Measurements from ENCODE around the gene PDCD6IP. TPM values are rescaled to one million over a fixed set of nuclear protein-coding genes. Genes with fewer than 3 reads are reported as not detected.

Gene PDCD6IP
- total and polyA plus RNA-seq, 2 of the 13 experiments (the other 11 are each of a cell fraction or from before 2014, with no cell fraction given), result 62.5 to 85.6 TPM

- 0 out of 2 replicates have a peak, but pooled peaks have one; percentile 10 for TF ChIP-seq ARID5B (CRISPR knock-in tag; IDR thresholded peaks at IDR 0.05)
- no peak for TF ChIP-seq KMT2B (CRISPR knock-in tag; IDR thresholded peaks at IDR 0.05)
- TF ChIP-seq KLF16 (CRISPR knock-in tag; IDR thresholded peaks at IDR 0.05), result 0 out of 4 replicates have a peak, but pooled peaks of 1 of the 2 experiments have one; percentile 21
- TF ChIP-seq, protein P1, sequence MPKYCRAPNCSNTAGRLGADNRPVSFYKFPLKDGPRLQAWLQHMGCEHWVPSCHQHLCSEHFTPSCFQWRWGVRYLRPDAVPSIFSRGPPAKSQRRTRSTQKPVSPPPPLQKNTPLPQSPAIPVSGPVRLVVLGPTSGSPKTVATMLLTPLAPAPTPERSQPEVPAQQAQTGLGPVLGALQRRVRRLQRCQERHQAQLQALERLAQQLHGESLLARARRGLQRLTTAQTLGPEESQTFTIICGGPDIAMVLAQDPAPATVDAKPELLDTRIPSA (CRISPR knock-in tag; IDR thresholded peaks at IDR 0.05; ENCODE audit: borderline replicate concordance), result no peak
- TF ChIP-seq, protein P2, sequence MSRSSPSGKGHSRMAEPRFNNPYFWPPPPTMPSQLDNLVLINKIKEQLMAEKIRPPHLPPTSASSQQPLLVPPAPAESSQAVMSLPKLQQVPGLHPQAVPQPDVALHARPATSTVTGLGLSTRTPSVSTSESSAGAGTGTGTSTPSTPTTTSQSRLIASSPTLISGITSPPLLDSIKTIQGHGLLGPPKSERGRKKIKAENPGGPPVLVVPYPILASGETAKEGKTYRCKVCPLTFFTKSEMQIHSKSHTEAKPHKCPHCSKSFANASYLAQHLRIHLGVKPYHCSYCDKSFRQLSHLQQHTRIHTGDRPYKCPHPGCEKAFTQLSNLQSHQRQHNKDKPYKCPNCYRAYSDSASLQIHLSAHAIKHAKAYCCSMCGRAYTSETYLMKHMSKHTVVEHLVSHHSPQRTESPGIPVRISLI (CRISPR knock-in tag; IDR thresholded peaks at IDR 0.05; ENCODE audit: borderline replicate concordance), result 0 out of 2 replicates have a peak, but pooled peaks have one; percentile 47
- peak; percentile 89 for TF ChIP-seq CTCF (CRISPR knock-in tag; IDR thresholded peaks at IDR 0.05)
- TF ChIP-seq SMC3 (IDR thresholded peaks at IDR 0.05; ENCODE audit: low read length), result peak; percentile 71
- TF ChIP-seq ZNF605 (CRISPR knock-in tag; IDR thresholded peaks at IDR 0.05), result peak; percentile 44; the same call in 1 of the 2 replicates
- TF ChIP-seq, protein P3, sequence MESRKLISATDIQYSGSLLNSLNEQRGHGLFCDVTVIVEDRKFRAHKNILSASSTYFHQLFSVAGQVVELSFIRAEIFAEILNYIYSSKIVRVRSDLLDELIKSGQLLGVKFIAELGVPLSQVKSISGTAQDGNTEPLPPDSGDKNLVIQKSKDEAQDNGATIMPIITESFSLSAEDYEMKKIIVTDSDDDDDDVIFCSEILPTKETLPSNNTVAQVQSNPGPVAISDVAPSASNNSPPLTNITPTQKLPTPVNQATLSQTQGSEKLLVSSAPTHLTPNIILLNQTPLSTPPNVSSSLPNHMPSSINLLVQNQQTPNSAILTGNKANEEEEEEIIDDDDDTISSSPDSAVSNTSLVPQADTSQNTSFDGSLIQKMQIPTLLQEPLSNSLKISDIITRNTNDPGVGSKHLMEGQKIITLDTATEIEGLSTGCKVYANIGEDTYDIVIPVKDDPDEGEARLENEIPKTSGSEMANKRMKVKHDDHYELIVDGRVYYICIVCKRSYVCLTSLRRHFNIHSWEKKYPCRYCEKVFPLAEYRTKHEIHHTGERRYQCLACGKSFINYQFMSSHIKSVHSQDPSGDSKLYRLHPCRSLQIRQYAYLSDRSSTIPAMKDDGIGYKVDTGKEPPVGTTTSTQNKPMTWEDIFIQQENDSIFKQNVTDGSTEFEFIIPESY (CRISPR knock-in tag; IDR thresholded peaks at IDR 0.05), result 0 out of 2 replicates have a peak, but pooled peaks have one; percentile 7
- TF ChIP-seq, protein P4, sequence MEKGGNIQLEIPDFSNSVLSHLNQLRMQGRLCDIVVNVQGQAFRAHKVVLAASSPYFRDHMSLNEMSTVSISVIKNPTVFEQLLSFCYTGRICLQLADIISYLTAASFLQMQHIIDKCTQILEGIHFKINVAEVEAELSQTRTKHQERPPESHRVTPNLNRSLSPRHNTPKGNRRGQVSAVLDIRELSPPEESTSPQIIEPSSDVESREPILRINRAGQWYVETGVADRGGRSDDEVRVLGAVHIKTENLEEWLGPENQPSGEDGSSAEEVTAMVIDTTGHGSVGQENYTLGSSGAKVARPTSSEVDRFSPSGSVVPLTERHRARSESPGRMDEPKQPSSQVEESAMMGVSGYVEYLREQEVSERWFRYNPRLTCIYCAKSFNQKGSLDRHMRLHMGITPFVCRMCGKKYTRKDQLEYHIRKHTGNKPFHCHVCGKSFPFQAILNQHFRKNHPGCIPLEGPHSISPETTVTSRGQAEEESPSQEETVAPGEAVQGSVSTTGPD (CRISPR knock-in tag; IDR thresholded peaks at IDR 0.05), result no peak
- TF ChIP-seq KDM5B (CRISPR knock-in tag; IDR thresholded peaks at IDR 0.05; ENCODE audit: borderline replicate concordance), result no peak
- TF ChIP-seq, protein P5, sequence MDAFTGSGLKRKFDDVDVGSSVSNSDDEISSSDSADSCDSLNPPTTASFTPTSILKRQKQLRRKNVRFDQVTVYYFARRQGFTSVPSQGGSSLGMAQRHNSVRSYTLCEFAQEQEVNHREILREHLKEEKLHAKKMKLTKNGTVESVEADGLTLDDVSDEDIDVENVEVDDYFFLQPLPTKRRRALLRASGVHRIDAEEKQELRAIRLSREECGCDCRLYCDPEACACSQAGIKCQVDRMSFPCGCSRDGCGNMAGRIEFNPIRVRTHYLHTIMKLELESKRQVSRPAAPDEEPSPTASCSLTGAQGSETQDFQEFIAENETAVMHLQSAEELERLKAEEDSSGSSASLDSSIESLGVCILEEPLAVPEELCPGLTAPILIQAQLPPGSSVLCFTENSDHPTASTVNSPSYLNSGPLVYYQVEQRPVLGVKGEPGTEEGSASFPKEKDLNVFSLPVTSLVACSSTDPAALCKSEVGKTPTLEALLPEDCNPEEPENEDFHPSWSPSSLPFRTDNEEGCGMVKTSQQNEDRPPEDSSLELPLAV (CRISPR knock-in tag; conservative IDR thresholded peaks at IDR 0.05; ENCODE audit: low read depth), result no peak
- TF ChIP-seq SAP130 (CRISPR knock-in tag; IDR thresholded peaks at IDR 0.05; ENCODE audit: low read depth), result 0 out of 2 replicates have a peak, but pooled peaks have one; percentile 17
- 0 out of 2 replicates have a peak, but pooled peaks have one; percentile 53 for TF ChIP-seq ZNF230 (CRISPR knock-in tag; IDR thresholded peaks at IDR 0.05)
These were observed 11.0 kb upstream of the PDCD6IP start (continued) for GRCh38 chr3:33787328-33788009.
